Gastroesophageal sphincter (tissue), 4 donors: ENCODE results near the gene LANCL1. TPM values are rescaled to one million over a fixed set of nuclear protein-coding genes. Genes with fewer than 3 reads are reported as not detected.
A peak's percentile ranks its signal among the peaks of the same experiment; 100 is the strongest.

Source experiments
- ATAC-seq: fragments of 150-250 bp; one replicate; pipeline ENCODE4 v1.9.1; 2016; ENCODE audit warnings: mild to moderate bottlenecking, moderate library complexity
- H3K27ac ChIP-seq, 4 donors: fragments of 200-600 bp; sonication (generic) in 3 of 4; 1 replicate in 3 of 4; 2 replicates in 1 of 4; pipeline ENCODE4 v1.5.1; 2016 to 2019
- H3K27me3 ChIP-seq: fragments of 200-600 bp; sonication (generic); one replicate; pipeline ENCODE4 v1.5.1; 2019
- H3K36me3 ChIP-seq, 2 donors: fragments of 200-600 bp; sonication (generic); one replicate each; pipeline ENCODE4 v1.5.1; 2019; ENCODE audit warnings: control low read depth in 1 of 2
- H3K4me1 ChIP-seq, 3 donors: fragments of 200-600 bp; sonication (generic); 1 replicate in 2 of 3; 2 replicates in 1 of 3; pipeline ENCODE4 v1.5.1; 2016 to 2019; ENCODE audit warnings: control low read depth in 2 of 3
- H3K4me3 ChIP-seq, 2 donors: fragments of 200-600 bp; sonication (generic); one replicate each; pipeline ENCODE4 v1.5.1; 2019; ENCODE audit warnings: mild to moderate bottlenecking in 1 of 2, moderate library complexity in 1 of 2
- H3K9me3 ChIP-seq, 3 donors: fragments of 200-600 bp; sonication (generic); one replicate each; pipeline ENCODE4 v1.5.1; 2017 to 2019; ENCODE audit warnings: control low read depth in 2 of 3
- EP300 ChIP-seq: sonication (generic); formaldehyde crosslinking; IDR thresholded peaks from one replicate; pipeline ENCODE4 v1.6.1; 2017; ENCODE audit warnings: antibody characterized with exemption, mild to moderate bottlenecking
- POLR2A ChIP-seq, 2 donors: fragments of 450-650 bp; IDR thresholded peaks; one replicate each; pipeline ENCODE4 v1.6.1; 2017; ENCODE audit warnings: antibody characterized with exemption in 2 of 2, mild to moderate bottlenecking in 2 of 2, moderate library complexity in 1 of 2
- POLR2AphosphoS5 ChIP-seq: sonication (generic); formaldehyde crosslinking; IDR thresholded peaks from one replicate; pipeline ENCODE4 v1.6.1; 2017; ENCODE audit warnings: antibody characterized with exemption
- WGBS, 2 donors: methylation state at CpG; one replicate each; pipeline ENCODE4 v1.1.5; 2018; ENCODE audit warnings: low coverage in 1 of 2; 5-methylcytosine and 5-hydroxymethylcytosine counted together
- total RNA-seq, 4 donors: library from RNA; depleted of rRNA; stranded (reverse); fragments of >200 nt; gene quantifications; one replicate each; pipeline ENCODE4 v1.1.0, GENCODE V29; 2016
- TF ChIP-seq, protein P1 (sequence below), 4 experiments: fragments of 200-600 bp in 2 of 4; fragments of 450-650 bp in 2 of 4; sonication (generic) in 1 of 4; IDR thresholded peaks; one replicate each; pipeline ENCODE4 v1.5.1; 2017 to 2019; ENCODE audit warnings: antibody characterized with exemption in 4 of 4, mild to moderate bottlenecking in 2 of 4, moderate library complexity in 2 of 4

Gene LANCL1, protein sequence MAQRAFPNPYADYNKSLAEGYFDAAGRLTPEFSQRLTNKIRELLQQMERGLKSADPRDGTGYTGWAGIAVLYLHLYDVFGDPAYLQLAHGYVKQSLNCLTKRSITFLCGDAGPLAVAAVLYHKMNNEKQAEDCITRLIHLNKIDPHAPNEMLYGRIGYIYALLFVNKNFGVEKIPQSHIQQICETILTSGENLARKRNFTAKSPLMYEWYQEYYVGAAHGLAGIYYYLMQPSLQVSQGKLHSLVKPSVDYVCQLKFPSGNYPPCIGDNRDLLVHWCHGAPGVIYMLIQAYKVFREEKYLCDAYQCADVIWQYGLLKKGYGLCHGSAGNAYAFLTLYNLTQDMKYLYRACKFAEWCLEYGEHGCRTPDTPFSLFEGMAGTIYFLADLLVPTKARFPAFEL
- total RNA-seq, result 10 to 100 TPM; 33.0 to 44.4 (median 34.8) TPM

DNA sequence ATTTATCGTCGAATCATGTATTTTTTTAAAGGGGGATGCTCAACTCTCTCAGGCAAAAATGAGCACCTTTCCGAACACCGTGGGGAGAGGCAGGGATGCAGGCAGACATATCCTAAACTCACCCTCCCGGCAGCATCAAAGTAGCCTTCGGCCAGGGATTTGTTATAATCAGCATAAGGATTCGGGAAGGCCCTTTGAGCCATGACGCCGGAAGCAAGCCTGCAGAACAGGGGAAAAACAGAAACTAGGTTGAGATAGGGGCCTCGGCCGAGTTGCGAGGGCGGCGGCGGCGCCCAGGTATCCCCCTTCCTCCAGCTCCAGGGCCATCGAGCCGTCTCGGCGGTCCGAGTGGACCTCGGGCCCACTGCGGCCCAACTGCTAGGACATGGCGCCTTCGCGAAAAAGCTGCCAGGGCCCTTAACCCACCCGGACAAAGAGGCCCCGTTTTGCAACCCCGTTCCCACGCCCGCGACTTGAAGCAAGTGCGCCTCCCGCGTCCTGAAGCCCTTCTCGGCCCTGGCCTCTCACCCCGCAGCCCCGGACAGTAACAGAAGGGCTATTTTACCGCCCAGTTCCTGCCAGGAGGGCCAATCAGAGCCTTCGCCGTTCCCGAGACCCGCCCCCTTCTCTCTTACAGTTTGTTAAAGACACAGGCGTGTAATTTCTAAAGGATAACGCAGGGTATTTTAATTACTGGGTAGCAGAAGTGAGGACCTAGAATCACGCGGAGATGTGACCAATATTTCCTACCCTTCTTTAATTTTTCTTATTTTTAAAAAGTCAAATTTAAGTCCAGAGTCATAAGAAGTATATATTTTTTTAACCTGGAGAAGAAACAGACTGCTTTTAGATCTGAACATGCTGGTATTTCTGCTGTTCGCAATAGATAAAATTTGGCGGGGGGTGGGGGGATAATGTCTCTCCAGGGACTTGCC lies at the start of gene LANCL1:
TSS of gene LANCL1 (minus strand) at position 566 of the 935 bp plus-strand sequence. CDS start at position 203, 363 bp downstream.
- WGBS, 2 donors, result 0% methylated on average over 13 to 39 of the region's 49 CpGs
- TF ChIP-seq, protein P1, sequence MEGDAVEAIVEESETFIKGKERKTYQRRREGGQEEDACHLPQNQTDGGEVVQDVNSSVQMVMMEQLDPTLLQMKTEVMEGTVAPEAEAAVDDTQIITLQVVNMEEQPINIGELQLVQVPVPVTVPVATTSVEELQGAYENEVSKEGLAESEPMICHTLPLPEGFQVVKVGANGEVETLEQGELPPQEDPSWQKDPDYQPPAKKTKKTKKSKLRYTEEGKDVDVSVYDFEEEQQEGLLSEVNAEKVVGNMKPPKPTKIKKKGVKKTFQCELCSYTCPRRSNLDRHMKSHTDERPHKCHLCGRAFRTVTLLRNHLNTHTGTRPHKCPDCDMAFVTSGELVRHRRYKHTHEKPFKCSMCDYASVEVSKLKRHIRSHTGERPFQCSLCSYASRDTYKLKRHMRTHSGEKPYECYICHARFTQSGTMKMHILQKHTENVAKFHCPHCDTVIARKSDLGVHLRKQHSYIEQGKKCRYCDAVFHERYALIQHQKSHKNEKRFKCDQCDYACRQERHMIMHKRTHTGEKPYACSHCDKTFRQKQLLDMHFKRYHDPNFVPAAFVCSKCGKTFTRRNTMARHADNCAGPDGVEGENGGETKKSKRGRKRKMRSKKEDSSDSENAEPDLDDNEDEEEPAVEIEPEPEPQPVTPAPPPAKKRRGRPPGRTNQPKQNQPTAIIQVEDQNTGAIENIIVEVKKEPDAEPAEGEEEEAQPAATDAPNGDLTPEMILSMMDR (IDR thresholded peaks at IDR 0.05), result no peak
- TF ChIP-seq POLR2A (IDR thresholded peaks at IDR 0.05) (peak; percentile 58 to 59), EP300 (no peak), POLR2AphosphoS5 (peak; percentile 84)
- Histone ChIP-seq H3K4me1 (peaks cover 2 to 32% (median 17%) of the 10 kb centered on the region in 3 donors), H3K27me3 (no peaks in the 10 kb centered on the region), H3K27ac (peak within 1 kb of the TSS; percentile 14 to 84 (median 82)), H3K4me3 (peak within 1 kb of the TSS; percentile 54 to 81), H3K9me3 (no peaks in the 10 kb centered on the region), H3K36me3 (peaks cover 0 to 15% of the 10 kb centered on the region in 2 donors)
- ATAC-seq, result peak; percentile 99

DNA sequence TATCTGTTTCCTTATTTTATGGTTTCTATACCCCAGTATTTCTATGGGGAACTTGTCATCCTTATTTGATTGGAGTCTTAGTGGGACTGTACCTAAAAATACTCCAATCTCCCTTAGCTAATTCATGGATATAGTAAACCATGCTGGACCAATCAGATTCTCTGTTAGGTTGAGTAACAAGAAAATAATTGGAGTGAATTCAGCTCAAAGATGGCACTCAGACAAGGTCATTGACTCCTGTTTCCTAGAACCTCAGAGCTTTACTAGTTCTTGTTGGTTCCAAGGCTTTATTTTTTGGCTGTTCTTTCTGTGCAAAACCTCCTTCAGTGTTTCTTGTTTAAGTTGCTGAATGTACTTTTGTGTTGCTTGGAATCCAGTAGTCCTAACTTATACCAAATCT lies 48.0 kb upstream of the LANCL1 start:
- Histone ChIP-seq H3K9me3 (no peaks in the 10 kb centered on the region), H3K4me1 (no peaks in the 10 kb centered on the region), H3K4me3 (no peak overlapping the region), H3K27ac (no peak overlapping the region), H3K36me3 (no peaks in the 10 kb centered on the region), H3K27me3 (no peaks in the 10 kb centered on the region)
- TF ChIP-seq POLR2AphosphoS5 (no peak), EP300 (no peak), POLR2A (IDR thresholded peaks at IDR 0.05) (no peak)
- TF ChIP-seq, protein P1 (IDR thresholded peaks at IDR 0.05), result no peak
- no peak for ATAC-seq

DNA sequence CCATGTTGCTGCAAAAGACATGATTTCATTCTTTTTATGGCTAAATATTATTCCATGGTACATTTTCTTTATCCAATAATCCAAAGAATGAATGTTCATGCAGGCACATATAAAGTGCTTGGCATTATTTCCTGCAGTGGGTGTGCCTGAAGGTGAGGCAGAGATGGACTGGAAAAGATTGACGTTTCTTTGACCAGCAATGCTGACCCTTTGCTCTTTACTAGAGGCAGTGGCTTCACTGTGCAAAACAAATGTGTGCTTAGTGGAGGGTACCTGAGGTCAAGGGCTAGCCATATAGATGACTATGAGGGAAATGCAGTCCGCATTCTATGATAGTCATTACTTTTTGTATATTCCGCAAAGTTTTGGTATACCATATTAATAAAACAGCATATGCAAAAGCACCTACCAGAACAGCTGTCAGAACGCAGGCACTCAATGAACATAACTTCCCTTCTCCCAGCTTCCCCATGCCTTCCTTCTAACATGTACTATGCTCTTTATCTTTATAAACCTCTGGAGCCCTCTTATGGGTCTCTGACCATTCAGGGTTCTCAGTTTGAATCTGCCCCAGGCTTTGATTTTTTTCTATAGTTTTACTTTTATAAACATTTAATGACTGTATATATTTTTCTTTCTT lies 47.2 kb upstream of the LANCL1 start:
- no peak for TF ChIP-seq EP300
- no peak for TF ChIP-seq POLR2A (IDR thresholded peaks at IDR 0.05)
- no peak for TF ChIP-seq POLR2AphosphoS5
- TF ChIP-seq, protein P1 (IDR thresholded peaks at IDR 0.05), result no peak
- Histone ChIP-seq H3K9me3 (no peaks in the 10 kb centered on the region), H3K36me3 (no peaks in the 10 kb centered on the region), H3K4me1 (no peaks in the 10 kb centered on the region), H3K27me3 (no peaks in the 10 kb centered on the region), H3K27ac (no peak overlapping the region), H3K4me3 (no peak overlapping the region)
- 77 to 95% methylated on average over 4 of the region's 4 CpGs for WGBS, 2 donors
- ATAC-seq, result no peak

DNA sequence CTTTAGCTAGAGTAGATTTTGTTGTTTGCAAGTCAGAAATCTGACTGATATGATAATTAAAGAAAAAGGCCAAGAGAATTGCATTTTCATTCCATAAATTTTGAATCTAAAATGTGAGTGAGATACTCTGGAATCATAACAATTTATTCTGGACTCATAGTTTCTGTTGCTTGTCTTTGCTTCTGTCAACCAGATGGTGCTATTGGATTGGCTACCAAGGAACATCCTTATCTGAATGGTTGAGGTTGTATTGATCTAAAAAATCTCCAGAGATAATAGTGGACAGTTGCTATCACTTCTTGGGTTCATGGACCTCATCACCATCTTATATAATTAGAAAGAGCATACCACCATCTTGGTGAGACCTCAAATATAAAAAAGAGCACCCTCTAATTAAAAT lies 45.8 kb upstream of the LANCL1 start:
- no peaks in the 10 kb centered on the region for H3K36me3 ChIP-seq
- no peak overlapping the region for H3K27ac ChIP-seq
- no peak for ATAC-seq
- TF ChIP-seq, protein P1 (IDR thresholded peaks at IDR 0.05), result no peak
- TF ChIP-seq POLR2AphosphoS5 (no peak), EP300 (no peak), POLR2A (IDR thresholded peaks at IDR 0.05) (no peak)
- H3K4me3 ChIP-seq, result no peak overlapping the region
- H3K27me3 ChIP-seq, result no peaks in the 10 kb centered on the region
- no peaks in the 10 kb centered on the region for H3K9me3 ChIP-seq
- no peaks in the 10 kb centered on the region for H3K4me1 ChIP-seq
